GM19372 (cell line): ENCODE data around the gene NCAPG.
"Not testable (repeated sequence)": the region's sequence is repeated elsewhere in the genome, so short reads cannot be mapped to it uniquely, and the experiment has no call there.

Source experiments
- ATAC-seq: cut with Tn5 transposase; IDR thresholded peaks from one replicate; pipeline ENCODE4 v1.9.1; 2021; ENCODE audit warnings: mild to moderate bottlenecking, low read depth, moderate library complexity; ENCODE audit not compliant: unreplicated experiment

NCAPG gene

DNA sequence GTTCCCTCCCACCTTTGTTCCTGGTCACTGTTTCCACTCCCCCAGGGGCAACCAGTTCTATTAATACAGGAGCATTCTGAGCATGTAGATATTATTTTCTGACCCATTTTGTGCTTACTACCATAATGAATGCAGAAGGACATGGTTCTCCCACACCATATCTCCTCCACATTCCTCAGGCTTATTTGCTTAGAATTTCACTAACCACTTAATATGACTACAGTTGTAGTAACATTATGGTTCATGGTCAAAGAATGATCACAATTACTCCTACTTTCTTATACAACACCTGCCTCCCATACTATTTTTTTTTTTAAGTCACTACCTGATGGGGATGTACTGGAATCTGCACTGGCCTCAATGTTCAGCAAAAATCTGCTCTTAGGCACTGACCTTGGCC, 21.8 kb upstream of the NCAPG start:
- no peak for ATAC-seq

DNA sequence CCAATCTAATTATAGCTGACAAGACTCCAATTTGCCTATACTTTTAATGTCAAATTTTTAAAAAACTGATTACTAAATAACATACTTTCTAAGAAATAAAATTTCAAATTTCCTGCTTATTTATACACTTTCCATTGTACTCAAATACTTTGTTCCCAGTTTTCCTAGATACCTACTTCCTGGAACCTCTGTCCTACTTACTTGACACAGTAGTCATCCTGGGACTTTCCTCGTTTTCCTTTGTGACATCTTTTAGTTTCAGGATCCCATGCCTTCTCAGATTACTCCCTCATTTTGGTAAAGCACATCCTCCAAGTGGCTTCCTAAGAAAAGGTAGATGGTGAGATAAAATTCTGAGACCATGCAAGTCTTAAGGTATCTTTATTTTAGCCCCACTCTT, 16.0 kb upstream of the NCAPG start:
- ATAC-seq = no peak

DNA sequence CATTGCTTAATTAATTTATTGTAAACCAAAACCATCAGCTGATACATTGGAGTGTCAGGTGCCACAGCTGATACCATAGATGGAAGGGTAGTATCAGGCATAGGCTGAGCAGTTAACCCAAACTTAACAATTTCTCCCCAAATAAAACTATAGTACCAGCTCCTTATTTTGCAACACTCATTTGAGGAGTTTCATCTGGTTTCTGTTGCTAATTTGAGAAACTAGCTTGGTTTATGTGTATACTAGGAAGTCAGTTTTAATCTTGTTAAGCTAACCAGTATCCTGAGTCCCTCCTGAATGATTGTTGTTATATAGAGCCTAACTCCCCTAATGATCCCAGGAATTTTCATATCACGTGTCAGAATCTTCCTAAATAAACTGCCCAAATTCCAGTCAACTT, 13.0 kb upstream of the NCAPG start:
- no peak for ATAC-seq

DNA sequence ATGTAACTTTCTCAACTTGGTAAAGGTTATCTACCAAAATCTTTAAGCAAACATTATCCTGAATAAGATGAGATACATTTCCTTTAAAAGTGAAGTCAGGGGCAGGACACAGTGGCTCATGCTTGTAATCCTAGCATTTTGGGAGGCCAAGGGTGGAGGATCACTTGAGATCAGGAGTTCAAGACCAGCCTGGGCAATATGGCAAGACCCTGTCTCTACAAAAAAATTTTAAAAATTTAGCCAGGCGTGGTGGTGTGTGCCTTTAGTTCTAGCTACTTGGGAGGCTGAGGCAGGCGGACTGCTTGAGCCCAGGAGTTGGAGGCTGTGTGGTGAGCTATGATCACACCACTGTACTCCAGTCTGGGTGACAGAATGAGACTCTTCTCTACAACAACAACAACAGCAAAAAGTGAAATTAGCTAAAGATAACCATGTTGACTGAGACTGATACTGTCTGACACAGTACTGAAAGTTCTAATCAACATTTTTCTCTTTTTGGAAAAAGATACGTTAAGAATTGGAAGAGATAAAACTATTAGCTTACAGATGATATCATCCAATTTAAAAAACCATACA, 5.1 kb upstream of the NCAPG start:
- ATAC-seq = no peak

DNA sequence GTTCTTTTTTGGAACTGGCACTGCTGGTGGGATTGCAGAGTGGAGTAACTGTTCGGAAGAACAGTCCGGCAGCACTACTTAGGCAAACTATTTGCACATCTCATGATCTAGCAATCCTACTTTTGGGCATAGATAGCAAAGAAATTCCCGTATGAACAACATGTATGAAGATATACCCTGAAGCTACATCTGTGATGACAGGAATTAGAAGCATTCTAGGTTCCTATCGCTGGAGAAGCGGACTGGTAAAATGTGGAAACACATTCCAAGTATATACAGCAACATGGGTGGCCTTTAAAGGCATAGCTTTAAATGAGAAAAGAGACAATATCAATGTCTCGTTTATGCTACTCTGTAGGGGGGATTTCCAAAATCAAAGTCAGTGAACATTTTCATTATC, 3.3 kb upstream of the NCAPG start:
- ATAC-seq = no peak

DNA sequence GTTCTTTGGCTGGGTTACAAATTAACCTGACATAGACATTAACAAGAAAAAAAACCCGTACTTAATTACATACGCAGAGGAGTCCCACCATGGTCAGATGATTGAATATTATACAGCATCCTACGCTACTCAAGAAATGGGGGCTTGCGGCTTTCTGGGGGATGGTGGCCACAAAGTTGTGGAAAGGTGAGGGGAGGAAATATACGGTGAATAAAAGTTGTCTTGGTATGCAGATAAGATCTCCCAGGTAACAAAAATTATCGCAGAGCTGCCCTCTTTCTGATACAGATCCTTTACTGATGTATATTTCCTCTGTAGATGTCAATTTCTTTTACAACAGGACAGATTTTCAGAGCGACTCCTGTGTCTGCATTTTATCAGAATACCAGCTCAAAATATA, 1.1 kb upstream of the NCAPG start:
- ATAC-seq = no peak

DNA sequence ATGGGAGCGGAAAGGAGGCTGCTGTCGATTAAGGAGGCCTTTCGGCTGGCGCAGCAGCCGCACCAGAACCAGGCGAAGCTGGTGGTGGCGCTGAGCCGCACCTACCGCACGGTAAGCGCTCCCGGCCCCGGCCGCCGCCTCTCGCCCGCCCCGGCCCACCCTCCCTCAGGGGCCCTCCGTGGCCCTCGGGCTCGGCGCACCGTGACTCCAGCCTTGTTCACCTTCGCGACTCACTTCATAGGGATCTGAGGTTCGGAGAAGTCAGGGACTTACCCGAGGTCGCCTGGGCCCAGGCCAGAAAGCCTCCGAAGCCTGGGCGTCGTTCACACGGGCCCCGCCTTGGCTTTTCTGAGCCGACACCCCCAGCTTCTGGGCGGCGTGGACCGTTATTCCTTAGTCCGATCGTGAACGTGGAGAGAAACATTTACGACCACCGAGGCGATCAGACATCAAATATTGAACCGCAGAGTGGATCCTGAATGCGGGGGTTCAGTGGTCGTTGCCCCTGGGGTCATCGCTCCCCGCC, 362 bp downstream of the NCAPG start:
- peak; percentile 24 for ATAC-seq

DNA sequence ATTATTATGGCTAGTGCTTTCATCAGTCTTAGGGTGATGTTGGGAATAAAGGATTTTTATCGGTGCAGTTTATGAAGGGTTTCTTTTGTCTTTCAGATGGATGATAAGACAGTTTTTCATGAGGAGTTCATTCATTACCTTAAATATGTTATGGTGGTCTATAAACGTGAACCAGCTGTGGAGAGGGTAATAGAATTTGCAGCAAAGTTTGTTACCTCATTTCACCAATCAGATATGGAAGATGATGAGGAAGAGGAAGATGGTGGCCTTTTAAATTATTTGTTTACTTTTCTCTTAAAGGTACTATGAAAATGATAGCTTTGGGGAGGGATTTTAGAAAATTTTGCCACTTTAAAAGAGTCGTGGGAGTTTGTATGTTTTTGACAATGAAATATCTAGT, 1.3 kb downstream of the NCAPG start:
- no peak for ATAC-seq

DNA sequence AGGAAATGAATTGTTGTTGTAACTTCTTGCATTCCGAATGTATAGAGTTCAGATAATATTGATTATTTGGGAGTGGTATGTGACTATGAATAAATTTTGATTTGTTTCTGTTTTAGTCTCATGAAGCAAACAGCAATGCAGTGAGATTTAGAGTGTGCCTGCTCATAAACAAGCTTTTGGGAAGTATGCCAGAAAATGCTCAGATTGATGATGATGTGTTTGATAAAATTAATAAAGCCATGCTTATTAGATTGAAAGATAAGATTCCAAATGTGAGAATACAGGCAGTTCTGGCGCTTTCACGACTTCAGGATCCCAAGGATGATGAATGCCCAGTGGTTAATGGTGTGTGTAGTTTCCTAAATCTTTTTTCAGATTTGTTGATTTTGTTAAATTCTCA, 2.0 kb downstream of the NCAPG start:
- ATAC-seq = no peak

DNA sequence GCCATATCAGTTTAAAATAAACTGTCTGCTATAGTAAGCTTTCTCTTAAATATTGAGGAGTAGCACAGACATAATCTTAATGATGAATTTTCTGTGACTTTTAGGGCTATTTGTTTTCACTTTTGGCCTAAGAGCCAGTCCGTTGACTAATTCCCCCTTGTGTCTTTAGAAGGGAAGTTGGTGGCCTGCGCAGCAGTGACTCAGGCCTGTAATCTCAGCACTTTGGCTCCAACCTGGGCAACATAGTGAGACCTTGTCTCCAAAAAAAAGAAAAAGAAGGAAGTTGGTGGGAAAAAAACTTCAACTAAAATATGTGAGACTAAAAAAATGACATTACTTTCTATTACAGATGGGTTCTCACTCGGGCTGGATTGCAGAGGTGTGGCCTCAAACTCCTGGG, 3.4 kb downstream of the NCAPG start:
- ATAC-seq = no peak

DNA sequence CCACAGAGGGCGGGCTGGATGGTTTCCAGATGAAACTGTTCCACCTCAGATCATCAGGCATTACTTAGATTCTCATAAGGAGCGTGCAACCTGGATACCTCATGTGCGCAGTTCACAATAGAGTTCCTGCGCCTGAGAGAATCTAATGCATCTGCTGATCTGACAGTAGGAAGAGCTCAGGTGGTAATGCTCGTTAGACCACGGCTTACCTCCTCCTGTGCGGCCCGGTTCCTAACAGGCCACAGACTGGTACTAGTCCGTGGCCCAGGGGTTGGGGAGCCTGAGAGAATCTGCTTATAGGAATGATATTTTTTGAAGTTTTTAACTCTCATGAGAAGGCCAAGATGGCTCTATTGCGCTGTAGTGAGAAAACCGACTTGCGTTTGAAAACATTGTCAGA, 5.4 kb downstream of the NCAPG start:
- no peak for ATAC-seq

DNA sequence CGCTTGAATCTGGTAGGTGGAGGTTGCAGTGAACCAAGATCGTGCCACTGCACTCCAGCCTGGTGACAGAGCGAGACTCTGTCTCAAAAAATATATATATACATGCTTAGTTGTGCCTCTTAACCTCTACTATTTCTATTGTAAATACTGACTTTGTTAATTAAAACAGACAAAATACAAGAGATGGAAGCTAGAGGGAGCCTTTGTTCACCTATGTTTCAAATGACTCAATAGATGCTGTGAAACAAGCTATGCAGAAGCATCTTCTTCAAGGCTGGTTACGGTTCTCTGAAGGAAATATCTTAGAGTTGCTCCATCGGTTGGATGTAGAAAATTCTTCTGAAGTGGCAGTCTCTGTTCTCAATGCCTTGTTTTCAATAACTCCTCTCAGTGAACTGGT, 6.2 kb downstream of the NCAPG start:
- peak; percentile 87 for ATAC-seq

DNA sequence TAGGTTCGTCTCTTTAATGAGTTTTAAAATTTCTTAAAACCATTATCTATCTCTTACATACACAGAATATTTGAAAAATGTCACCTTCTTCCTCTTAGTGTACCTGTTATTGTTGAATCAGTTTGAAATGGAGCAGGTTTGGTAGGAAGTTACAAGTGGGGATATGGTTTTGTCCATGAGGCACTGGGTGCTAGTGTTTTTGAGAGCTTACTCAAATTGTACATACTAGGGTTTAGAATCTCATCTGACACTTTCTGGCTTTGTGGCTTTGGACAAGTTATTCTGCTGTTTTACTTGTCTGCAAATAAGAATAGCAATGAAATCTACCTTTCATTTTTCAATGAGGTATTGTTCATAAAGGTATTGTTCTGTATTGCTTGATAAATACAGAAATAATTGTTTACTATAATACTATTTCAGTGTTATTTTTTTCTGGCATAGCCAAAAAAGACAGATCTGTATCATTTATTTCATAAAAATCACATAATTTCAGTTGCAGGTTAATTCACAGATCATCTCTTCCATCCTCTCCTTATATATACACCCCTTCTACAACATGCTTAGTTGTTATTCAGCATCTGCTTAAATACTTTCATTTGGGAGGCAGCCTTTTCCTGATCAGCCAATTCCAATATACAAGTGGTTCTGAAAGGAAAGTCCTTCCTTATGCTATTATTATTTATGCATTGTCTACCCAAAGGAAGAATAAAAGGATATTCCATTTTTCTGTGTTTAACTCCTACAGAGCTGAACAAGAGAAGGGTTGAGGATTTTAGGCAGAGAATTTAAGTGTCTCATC, 13.3 kb downstream of the NCAPG start:
- ATAC-seq = no peak

DNA sequence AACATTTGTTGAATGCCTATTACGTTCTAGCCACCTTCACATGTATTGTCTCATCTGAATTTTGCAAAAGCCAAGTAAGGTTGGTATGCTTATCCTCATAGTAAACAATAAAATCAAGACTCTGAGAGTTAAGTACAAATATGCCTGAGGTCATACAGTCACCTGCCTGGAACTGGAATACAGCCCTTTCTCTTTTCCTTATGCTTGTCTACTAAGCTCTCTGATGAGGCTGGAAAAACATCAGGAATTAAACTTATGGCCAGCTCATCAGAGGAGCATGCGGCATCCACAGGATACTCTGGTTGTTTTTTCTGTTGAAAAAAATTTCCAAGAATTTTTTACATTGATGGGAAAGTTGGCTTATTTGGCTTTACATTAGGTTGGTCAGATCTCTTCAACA, 35.5 kb downstream of the NCAPG start:
- ATAC-seq = no peak

DNA sequence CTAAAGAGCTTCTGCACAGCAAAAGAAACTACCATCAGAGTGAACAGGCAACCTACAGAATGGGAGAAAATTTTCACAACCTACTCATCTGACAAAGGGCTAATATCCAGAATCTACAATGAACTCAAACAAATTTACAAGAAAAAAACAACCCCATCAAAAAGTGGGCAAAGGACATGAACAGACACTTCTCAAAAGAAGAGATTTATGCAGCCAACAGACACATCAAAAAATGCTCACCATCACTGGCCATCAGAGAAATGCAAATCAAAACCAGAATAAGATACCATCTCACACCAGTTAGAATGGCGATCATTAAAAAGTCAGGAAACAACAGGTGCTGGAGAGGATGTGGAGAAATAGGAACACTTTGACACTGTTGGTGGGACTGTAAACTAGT, 39.5 kb downstream of the NCAPG start:
- ATAC-seq = not testable (repeated sequence)

DNA sequence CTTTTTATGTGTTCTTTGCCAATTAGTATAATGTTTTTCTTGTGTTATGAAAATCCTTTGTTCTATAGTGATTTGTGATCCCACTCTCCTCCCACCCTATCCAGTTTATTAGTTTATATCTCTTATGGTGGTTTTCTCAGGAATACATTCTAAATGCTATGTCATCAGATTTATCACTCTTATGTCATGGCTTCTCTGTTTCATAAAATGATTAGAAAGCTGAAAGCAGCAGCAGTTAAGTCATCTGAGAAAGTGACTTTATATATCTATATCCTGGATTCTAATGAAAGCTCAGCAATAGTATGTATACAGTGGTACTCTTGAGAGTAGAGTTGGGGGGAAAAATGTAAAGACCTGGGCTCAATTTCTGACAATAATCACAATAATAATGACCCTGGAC, 41.2 kb downstream of the NCAPG start:
- no peak for ATAC-seq

DNA sequence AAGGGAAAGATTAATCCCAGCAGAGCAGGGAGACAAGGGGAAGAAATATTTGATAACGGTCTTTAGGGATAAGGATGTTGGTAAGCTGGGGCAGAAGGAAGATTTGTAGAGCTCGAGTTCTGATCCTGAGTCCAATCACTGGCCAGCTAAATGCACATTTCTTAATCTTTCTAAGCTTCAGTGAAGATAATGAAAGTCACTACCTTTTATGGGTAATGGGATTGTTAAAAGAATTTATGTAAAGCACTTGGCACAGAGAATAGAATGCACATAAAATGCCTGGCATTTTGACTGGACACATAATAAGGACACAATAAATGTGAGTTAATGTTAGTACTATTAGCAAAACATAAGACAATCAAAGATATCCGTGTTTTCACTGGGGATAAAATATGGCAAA, 43.3 kb downstream of the NCAPG start:
- no peak for ATAC-seq

DNA sequence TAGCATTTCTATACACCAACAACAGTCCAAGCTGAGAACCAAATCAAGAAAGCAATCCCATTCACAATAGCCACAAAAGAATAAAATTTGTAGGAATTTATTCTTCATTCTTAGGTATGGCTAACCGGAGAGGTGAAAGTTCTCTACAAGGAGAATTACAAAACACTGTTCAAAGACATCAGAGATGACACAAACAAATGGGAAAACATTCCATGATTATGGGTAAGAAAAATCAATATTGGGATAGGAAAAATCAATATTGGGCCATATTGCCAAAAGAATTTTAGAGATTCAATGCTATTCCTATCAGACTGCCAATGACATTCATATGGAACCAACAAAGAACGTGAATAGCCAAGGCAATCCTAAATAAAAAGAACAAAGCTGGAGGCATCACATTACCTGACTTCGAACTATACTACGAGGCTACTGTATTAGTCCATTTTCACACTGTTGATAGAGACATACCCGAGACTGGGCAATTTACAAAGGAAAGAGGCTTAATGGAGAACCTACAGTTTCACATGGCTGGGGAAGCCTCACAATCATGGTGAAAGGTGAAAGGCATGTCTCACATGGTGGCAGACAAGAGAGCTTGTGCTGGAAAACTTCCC, 49.1 kb downstream of the NCAPG start:
- ATAC-seq = no peak

DNA sequence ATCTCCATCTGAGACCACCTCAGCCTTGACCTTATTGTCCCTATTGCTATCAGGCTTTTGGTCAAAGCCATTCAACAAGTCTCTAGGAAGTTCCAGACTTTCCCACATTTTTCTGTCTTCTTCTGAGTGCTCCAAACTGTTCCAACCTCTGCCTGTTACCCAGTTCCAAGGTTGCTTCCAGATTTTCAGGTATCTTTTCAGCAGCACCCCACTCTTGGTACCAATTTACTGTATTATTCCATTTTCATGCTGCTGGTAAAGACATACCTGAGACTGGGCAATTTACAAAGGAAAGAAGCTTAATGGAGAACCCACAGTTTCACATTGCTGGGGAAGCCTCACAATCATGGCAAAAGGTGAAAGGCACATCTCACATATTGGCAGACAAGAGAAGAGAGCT, 51.1 kb downstream of the NCAPG start:
- ATAC-seq = not testable (repeated sequence)

DNA sequence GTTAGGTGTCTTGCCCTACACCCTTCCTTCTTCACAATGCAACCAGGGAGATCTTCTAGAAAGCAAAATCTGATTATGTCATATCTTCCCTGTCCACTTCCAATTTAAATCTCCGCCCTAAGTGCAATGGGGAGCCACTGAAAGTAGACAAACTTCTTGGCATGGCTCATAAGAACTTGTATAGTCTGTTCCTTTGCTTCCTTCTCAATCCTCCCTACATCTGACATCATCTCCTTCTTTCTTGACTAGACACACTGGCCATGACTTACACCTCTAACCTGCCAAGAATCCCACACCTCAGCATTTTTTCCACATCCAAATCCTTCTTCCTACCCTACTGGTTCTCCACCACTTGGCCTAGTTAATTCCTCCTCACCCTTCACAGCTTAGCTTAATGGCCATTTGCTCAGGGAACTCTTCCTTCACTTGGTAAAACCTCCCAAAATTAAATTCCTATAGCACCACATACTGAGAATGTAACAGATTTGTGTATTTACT, 55.1 kb downstream of the NCAPG start:
- ATAC-seq = no peak

DNA sequence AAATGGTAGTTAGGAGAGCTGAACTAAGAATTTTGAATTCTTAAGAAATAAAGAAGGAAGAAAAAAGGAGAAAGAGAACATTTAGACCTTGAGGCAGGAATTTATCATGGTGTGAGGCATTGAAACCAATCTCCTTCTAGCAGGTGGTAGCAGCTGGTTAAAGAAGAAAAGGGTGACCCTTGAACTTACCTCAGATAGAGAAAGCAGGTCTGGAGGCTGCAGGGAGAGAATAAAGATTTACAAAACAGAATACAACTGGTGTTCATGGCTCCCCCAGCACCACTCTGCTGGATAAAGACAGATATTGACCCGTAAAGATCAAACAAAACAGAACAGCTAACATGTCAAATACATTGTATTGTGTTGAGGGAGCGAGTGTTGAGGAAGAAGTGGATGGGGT, 56.0 kb downstream of the NCAPG start:
- no peak for ATAC-seq

DNA sequence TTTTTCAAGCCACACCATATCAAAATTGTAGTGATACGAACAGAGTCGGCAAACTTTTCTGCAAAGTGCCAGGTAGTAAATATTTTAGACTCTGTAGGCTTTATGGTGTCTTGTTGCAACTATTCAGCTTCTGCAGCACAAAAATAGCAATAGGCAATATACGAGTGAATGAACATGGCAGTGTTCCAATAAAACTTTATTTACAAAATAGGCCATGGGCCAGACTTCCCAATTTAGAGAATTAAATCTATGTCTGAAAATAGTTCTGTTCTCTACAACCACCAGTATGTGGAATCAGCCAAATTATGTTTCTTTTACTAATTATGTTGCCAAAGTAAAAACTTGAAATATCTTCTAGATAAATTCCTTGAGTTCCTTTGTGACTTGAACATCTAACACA, 56.5 kb downstream of the NCAPG start:
- ATAC-seq = no peak
